Stimulated activated CD4-positive, alpha-beta T cell treated with anti-CD3 and anti-CD28 coated beads, Interleukin-4, amount 100 ng/mL, for 24 hours (primary cell): ENCODE measurements around the gene TSC2.
"Not testable (repeated sequence)": the region's sequence is repeated elsewhere in the genome, so short reads cannot be mapped to it uniquely, and the experiment has no call there.

ENCODE experiments used
- DNase-seq: peaks from one replicate; pipeline ENCODE4 v3.0.0-alpha.2; 2020

Gene TSC2

GRCh38 chr16:2011726-2012125 is 36.1 kb upstream of the TSC2 start:
- DNase-seq, result not testable (repeated sequence)

DNA sequence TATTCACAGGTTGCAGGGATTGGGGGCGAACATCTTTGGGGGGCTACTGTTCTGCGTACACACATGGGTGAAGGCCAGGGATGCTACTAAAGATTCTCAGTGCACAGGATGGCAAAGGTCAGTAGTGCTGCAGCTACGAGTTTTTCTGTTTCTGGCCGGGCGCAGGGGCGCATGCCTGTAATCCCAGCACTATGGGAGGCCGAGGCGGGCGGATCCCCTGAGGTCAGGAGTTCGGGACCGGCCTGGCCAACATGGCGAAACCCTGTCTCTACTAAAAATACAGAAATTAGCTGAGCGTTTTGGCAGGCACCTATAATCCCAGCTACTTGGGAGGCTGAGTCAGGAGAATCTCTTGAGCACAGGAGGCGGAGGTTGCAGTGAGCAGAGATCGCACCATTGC is 34.3 kb upstream of the TSC2 start:
- no peak for DNase-seq

DNA sequence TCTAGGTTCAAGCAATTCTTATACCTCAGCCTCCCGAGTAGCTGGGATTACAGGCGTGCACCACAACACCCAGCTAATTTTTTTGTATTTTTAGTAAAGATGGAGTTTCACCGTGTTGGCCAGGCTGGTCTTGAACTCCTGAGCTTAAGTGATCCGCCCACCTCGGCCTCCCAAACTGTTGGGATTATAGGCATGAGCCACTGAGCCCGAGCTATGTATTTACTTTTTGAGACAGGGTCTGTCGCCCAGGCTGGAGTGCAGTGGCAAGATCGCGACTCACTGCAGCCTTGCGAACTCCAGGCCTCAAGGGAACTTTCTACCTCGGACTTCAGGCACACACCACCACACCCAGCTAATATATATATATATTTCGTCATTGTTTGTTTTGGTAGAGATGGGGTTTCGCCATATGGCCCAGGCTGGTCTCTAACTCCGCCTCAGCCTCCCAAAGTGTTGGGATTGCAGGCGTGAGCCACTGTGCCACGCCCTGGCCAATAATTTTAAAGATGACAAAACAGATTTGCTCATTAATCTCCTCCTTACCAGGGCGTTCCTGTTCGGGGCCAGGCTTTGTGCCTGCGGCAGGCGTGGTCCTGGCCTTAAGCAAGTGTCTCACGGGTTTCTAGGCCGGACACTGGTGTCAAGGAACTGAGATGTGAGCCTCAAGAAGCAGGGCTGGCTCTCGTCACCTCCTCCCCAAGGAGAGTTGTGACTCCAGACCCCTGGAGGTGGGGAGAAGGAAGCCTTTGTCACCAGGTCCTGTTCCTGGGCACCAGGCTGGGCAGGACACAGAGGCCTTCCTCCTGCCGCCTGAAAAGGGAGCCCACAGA is 32.5 kb upstream of the TSC2 start:
- DNase-seq, result no peak

DNA sequence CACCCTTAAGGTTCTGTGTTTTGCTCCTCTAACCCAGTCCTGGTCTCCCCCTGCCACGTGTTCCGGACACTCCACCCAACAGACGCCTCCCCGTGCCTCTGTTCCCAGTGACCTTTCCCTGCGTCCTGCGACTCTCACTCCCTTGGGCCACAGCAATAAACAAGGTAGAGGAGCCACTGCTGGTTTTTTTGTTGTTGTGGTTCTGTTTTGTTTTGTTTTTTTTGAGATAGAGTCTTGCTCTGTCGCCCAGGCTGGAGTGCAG is 31.9 kb upstream of the TSC2 start:
- DNase-seq, result no peak

- no peak for DNase-seq
These were observed 31.3 kb upstream of the TSC2 start for GRCh38 chr16:2016407-2016922.

GRCh38 chr16:2019518-2019920 is 28.3 kb upstream of the TSC2 start, which contains the start of gene NPW:
Gene NPW, plus strand, starts transcription at chr16:2019785.
- DNase-seq, result peak; percentile 32

DNA sequence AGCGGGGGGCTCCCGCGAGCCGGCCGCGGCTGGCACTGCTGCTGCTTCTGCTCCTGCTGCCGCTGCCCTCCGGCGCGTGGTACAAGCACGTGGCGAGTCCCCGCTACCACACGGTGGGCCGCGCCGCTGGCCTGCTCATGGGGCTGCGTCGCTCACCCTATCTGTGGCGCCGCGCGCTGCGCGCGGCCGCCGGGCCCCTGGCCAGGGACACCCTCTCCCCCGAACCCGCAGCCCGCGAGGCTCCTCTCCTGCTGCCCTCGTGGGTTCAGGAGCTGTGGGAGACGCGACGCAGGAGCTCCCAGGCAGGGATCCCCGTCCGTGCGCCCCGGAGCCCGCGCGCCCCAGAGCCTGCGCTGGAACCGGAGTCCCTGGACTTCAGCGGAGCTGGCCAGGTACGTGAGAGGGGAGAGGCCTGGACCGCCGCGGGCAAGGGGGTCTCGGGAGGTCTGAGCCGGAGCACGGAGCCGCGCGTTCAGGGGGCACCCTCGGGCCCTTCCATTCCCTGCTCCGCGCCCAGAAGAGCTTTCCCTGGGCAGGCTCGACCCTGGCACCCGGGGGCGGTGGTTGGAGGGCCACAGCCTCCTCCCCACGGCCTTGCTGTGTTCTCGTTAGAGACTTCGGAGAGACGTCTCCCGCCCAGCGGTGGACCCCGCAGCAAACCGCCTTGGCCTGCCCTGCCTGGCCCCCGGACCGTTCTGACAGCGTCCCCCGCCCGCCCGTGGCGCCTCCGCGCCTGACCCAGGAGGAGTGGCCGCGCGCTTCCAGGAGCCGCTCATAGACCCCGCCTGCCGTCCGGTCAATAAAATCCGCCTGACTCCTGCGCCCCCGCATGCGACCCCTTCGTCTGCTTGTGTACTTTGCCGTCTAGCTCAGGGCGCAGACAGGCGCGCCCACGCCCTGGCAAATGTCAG is 27.6 kb upstream of the TSC2 start:
- DNase-seq, result no peak

- DNase-seq, result peak; percentile 27
These were observed 25.1 kb upstream of the TSC2 start for GRCh38 chr16:2022723-2023091.

DNA sequence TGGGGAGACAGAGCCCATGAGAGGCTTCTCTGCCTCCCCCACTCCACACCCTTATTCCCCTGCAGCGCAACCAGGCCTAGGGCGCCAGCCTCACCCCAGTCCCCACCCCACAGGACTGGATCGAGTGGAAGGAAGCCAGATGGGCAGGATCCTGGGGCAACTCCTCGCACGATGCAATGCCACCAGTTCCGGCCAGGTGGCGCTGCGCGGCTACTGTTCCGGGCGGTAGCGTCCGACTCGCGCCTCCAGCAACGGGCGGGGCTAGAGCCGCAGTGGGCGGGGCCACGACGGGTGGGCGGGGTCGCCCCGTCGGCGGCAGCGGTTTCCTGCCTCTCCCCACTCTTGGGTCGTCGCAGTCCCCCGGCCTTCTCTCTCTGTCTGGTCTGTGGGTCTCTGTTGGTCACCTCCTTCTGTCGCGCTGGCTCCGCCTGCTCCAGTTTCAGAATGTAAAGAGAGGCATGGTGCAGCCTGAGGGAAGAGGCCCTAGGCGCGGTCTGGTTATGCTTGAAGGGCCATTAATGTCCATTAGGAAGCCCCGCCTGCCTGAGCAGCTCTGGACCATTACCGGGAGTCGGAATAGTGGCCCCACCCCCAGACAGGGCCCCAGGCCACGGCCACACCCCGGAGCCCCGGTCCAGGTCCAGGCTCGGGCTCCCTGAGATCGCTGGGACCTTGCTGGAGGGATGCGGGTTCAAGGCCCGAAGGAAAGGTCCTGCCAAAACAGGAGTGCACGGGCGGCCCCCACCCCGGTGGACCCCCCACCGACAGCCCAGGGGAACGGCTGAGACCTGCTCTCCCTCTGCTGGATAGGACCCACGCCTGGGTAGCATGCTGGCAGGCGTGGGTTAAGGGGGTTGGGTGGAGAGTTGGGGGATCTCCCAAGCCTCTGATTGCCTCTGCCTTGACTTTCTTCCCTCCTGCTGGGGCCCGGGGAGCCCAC is 24.4 kb upstream of the TSC2 start:
- DNase-seq, result peak; percentile 95

DNA sequence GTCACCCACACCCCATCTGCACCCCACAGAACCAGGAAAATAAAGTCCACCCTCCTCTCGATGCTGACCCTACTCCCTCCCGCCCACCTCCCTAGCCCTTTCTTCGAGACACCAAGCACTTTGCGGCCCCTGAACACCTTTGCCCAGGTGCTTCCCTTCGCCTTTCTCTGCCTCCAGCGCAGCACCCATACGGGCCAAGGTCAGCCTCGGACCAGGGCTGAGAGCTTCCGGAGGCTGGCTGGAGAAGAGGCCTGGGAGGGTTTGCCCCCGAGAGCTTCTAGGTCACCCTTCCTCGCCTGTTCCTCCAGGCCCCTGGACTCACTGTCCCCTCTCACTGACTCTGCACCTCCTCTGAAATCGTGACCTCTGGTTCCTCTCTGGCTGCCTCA is 23.8 kb upstream of the TSC2 start:
- DNase-seq, result no peak

GRCh38 chr16:2025251-2025650 is 22.5 kb upstream of the TSC2 start:
- no peak for DNase-seq

DNA sequence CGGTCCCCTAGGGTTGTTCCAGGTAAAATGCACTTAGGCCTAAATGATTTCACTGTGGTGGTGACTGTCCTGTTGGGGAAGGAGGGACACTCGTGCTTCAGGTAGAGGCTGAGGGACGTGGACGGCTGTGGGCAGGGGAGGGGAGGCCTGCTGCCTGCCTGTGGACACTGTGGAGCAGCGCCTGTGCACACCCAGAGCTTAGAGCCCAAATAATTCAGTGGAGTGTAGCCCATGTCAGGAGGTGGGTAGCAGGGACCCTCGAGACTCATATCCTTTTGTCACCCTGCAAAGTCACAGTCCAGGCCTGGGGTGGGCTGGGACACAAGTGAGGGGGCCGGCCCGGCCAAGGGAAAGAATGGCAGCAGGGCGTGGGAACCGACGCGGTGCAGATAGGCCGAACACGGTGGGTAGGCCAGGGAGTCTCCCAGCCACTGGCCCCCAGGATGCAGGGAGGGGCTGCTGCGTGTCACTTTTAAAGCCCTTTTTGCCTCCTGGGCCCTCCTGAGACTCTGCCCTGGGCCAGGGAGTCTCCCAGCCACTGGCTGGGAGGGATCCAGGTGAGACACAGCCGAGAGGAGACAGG is 21.8 kb upstream of the TSC2 start:
- DNase-seq, result no peak

DNA sequence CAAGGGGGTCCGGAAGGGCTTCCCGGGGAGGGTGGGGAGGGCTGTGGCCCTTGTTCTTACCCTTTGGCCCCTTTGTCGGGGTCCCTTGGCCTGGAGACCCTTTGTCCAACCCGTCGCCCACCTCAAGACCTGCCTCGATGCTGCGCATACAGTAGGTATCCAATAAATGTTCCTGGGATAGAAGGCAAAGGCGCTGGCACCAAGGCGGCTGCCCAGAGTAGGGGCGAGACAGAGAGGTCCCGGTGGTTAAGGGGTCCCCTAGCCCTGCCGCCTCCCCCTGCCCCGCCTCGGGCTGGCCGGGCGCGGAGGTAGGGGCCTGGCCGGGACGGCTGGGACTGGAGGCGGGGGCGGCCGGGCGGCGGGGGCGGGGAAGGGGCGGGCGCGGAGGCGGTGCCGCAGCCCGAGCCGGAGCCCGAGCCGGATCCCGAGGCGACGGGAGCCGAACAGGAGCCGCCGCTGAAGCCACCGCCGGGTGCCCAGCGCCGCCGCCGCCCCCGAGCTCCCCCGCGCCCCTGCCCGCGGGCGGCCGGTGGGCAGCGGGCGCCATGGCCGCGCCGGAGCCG is 21.2 kb upstream of the TSC2 start, which contains the start of gene NHERF2:
Gene NHERF2, plus strand, starts transcription at position 442 of the 563 bp plus-strand sequence. Its CDS starts 104 bp downstream, at position 546.
- DNase-seq, result no peak

GRCh38 chr16:2027024-2028010 is 20.5 kb upstream of the TSC2 start:
- no peak for DNase-seq

- DNase-seq, result no peak
These were observed 19.6 kb upstream of the TSC2 start for GRCh38 chr16:2028146-2028545.

- no peak for DNase-seq
These were observed 19.1 kb upstream of the TSC2 start for GRCh38 chr16:2028620-2029220.

GRCh38 chr16:2029350-2029749 is 18.4 kb upstream of the TSC2 start:
- no peak for DNase-seq

GRCh38 chr16:2030036-2030435 is 17.7 kb upstream of the TSC2 start:
- no peak for DNase-seq

DNA sequence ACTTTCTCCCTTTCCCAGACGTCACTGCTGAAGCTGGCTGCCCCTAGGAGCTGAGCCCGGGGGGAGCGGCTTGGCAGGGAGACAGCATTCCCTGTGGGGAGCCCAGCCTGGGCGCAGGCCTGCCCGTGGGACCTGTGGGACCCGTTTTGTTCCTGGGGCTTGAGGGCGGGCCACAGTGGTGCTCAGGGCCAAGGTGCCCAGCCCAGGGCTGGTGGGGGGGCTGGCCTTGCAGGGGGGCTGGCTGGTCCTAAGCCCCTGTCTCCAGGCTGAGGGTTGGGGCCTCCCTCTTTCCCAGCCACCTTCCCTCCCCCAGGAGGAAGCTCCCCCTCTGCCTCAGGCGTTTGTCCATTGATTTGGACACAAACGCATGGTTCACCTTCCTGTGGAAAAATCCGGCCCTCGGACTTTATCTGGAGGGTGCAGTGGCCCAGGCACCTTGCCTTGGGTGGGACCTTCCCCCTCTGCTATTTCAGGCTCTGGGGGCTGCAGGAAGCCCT is 16.7 kb upstream of the TSC2 start:
- DNase-seq, result no peak
